EH (cell line): Measurements from ENCODE around the gene PRDM15.
"Not testable (repeated sequence)": the region's sequence is repeated elsewhere in the genome, so short reads cannot be mapped to it uniquely, and the experiment has no call there.

ENCODE experiments used
- DNase-seq: peaks from one replicate; pipeline ENCODE4 v3.0.0-alpha.2; 2015; ENCODE audit warnings: low read depth

The PRDM15 gene

GRCh38 chr21:41804381-41804780 is 74.8 kb downstream of the PRDM15 start:
- DNase-seq, result no peak

DNA sequence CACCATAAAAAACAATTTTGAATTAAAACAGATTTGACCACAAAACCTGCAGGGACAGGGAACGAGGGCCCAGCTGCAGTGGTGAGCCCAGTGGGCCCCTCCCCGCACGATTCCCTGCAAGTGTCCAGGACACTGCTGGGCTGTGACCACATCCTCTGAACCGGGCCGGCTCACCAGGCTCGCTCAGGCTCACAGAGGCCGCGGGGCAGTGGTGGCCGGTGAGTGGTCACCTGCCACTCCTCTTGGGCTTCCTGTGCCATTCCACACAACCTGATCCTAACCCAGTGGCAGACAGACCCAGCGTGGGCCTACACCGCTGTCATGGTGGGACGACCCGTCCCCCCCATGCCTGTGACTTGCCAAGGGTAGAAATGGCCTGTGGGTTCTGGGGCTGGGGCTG is 75.8 kb downstream of the PRDM15 start:
- peak; percentile 37 for DNase-seq

DNA sequence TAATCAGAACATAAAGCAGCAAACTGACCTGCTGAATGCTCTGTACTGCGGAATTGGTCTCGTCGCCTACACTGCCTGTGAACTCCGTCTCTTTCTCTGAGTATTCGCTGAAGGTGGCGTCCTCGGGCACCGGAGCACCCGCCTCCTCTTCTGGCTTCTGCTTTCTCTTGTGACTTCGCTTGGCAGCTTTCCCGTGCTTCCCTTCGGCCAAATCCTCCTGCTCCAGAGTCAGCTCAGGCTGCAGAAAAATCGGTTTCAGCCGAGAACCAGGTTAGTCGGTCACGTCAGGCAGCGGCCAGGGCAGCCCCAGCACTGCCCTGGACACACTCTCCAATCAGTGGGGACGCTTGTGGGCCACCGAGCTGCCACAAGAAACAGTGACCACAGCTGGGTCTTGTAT is 76.5 kb downstream of the PRDM15 start:
- DNase-seq, result peak; percentile 64

- no peak for DNase-seq
Measured at GRCh38 chr21:41802198-41802584, 77.0 kb downstream of the PRDM15 start.

GRCh38 chr21:41801321-41802197 is 77.6 kb downstream of the PRDM15 start:
- no peak for DNase-seq

DNA sequence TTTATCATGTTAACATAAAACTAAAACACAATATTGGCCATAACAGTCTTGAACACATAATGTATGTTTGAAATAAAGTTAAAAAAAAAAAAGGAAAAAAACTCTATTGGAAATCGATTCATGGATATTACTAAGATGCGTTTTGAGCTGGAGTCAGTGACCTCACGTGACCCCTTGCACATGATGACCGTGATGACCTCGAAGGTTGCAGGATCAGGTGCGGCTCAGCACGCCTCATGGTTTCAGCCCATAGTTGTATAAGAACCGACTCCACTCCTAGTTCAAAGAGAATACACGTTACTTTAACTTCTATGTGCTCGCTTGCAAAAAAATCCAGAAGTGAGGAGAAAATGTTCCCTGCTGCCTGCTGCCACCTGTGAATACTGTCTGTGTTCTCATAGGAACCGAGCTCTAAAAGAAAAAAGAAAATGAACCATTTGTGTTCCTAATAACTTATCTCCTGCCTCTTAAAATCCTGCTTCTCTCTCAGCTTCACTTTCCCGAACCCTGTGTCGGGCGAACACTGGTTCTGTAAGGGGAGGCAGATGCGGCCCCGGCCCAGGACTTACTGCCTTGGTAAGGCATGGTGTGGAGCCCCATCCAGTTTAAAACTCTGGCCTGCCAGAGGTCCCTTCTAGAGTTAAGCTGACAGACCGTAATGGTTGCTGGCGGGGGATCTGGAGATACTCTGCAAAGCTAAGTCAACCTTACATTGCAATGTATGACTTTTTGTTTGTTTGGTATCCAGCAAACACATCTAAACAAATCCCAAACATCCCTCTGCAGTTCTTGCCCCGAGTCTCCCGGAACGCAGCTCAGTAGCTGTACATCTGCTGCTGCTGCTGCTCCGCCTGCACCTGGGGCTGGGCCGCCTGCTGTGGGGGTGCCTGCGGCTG is 78.5 kb downstream of the PRDM15 start:
- no peak for DNase-seq

- DNase-seq, result no peak
Measured at GRCh38 chr21:41799763-41800162, 79.4 kb downstream of the PRDM15 start.

DNA sequence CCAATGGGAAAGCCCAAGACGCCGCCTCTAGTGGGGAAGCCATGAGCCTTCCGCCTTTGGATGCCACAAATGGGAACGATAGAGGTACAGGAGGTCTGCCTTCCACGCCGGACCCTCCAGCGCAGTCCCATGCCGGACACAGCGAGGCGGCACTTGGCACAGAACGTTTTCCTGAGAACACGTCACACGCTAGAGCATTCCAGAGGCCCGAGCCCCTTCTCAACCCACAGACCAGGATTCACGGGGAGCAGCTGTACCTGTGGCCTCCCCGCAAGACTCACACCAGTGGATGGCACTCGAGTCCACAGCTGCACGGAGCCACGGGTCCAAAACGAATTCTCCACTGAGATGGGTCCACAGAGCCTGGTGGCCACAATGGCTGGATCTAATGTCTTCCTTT is 80.8 kb downstream of the PRDM15 start:
- no peak for DNase-seq

DNA sequence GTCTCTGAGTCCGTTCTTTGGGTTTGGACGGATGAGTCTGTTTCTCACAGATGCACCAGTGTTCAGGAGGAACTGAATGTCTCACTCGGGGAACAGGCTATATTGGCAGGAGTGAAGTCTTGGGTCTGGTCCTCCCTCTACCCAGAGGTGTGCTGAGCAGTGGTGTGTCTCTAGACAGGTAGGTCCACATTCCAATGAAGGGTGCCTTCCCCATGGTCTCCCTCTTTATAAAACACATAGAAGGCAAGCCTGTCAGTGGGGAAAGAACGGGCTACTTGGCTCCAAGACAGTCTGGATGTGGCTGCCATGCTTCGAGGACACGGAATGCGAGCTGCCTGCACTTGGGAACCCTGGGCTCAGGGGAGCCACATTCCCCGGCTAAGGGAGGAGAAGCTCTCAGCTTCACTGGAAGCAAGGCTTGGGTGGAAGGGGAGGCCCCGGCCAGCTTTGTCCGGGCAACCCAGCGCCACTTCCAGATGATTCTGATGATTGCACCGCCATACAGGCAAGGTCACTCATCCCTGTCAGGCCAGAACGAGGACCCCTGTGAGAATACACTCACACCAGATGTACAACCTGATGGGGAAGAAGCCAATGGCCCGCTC is 82.6 kb downstream of the PRDM15 start:
- DNase-seq, result no peak

DNA sequence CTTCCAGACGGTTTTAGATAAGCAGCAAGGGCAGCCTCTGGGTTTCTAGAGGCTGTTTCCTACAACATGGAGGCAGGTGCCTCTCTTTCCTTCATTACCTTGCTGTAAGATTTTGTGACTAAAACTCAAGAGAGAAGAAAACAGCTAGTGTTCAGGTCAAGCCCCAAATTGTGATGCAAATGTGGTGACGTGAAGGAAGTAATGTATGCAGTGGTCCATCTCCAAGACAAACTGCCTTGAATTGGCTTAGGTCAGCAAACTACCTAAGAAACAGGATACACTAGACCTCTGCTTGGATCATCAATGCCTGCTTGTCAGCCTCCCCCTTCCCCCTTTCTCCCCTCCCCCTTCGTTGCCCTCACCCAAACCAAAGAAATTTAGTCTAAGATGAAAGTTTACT is 83.4 kb downstream of the PRDM15 start:
- DNase-seq, result no peak

DNA sequence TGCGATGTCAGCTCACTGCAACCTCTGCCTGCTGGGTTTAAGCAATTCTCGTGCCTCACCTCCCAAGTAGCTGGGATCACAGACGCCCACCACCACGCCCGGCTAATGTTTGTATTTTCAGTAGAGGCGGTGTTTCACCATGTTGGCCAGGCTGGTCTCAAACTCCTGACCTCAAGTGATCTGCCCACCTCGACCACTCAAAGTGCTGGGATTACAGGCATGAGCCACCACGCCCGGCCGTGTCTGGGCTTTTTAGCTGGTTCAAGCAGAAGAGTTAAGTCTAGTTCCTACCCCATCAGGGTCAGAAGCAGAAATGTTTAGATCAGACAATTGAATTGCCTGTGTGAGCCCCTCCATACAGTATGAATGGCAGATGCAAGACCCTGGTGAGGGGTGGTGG is 84.5 kb downstream of the PRDM15 start:
- DNase-seq, result no peak

GRCh38 chr21:41792711-41793110 is 86.4 kb downstream of the PRDM15 start:
- no peak for DNase-seq

DNA sequence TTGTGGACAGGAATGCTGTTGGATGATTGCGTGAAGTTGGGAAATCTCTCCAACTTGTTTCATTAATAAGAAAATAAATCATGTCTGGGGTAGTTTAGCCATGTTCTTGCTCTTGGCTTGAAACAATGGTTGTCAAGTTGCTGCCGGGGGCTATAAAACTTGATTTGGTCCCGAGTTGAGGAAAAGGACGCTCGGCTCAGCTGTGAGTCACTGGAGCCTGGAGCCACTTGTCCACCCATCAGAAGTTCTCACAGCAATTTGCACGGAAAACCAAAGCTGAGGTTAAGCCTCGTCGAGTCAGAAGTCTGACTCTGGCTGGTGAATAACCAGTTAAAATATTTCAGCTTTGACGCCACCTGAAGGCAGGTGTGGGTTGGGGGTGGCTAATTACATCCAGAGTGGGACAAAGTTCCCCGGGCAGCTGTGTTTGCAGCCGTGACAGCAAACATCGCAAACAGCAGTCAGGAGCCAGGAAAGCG is 92.6 kb downstream of the PRDM15 start:
- DNase-seq, result peak; percentile 99

DNA sequence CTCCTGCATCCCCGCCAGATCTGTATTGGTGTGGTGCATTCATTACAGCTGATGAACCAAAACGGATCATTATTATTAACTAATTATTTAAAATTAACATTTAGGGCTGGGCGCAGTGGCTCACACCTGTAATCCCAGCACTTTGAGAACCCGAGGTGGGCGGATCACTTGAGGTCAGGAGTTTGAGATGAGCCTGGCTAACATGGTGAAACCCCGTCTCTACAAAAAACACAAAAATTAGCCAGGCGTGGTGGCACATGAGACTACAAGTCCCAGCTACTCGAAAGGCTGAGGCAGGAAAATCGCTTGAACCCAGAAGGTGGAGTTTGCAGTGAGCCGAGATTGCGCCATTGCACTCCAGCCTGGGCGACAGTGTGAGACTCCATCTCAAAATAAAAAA is 93.9 kb downstream of the PRDM15 start:
- DNase-seq, result not testable (repeated sequence)

- DNase-seq, result no peak
Measured at GRCh38 chr21:41784456-41785102, 94.6 kb downstream of the PRDM15 start.

DNA sequence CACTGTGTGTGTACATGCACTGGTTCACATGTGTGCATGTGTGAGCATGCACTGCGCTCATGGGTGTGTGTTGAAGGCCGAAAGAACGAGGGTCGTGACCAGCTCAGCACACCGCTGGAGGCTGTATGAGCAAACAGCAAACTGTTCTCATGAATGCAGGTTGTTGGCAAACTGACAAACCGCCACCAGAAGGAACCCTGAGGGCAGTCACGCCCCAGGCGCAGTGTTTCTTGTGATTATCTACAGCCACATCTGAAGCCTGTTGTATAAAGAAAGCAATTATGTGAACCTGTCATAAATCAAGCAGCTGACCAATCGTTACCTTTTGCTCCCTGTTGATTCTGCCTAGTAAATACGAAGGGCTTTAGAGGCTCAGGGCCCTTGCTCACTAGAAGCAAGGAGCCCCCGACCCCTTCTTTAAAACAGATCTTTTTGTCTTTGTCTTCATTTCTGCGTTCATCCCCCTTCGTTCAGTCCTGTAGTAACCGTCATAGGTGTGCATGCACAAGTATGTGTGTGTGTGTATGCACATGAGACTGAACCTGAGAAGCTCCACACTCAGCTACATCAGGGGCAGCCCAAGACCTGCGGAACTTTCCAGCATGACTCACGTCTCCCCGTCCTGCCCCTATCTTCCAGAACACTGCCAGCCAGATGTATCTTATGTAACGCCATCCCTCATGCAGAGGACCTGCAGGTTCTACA is 95.5 kb downstream of the PRDM15 start:
- DNase-seq, result peak; percentile 93

DNA sequence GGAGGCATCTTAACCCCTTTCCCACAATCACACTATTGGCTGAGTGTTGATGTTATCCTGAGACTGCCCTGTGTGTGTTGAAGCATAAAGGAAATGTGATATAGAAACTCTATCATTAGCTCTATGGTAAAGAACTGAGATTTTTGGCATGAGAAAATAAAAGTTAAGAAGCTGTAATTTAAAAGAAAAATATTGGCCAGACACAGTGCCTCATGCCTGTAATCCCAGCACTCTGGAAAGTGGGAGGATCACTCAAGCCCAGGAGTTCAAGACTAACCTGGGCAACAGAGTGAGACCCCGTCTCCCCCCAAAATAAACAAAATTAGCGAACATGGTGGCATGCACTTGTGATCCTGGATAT is 98.1 kb downstream of the PRDM15 start:
- DNase-seq, result no peak

DNA sequence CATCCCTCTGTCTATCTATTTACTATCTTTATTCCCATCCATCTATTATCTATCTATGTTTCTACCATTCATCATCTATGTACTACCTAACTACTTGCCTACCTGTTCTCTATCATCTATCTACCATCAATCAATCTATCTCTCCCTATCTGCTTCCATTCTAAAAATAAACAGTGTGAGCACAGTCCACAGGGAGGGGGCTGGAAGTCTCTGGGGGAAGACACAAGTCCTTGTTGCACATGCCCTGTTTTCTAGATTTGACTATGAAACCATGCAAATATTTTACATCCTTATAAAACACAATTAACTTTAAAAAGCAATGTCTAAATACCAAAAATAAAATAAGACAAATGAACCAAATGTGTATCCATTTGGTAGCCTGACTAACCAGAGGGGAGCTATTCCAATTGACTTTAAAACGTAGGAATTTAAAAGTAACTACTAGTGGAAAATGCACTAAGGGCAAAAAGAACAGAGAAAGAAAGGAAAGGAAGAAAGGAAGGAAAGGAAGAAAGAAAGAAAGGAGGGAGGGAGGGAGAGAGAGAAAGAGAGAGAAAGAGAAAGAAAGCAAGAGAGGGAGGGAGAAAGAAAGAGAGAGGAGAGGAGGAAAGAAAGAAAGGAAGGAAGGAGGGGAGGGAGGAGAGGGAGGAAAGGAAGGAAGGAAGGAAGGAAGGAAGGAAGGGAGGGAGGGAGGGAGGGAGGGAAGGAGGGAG is 98.7 kb downstream of the PRDM15 start:
- DNase-seq, result no peak

GRCh38 chr21:41779659-41780058 is 99.5 kb downstream of the PRDM15 start:
- DNase-seq, result no peak

- no peak for DNase-seq
Measured at GRCh38 chr21:41778930-41779600, 100.1 kb downstream of the PRDM15 start.
